Keratinocyte (primary cell): ENCODE measurements around the gene ENO4. TPM values are rescaled to one million over a fixed set of nuclear protein-coding genes. Genes with fewer than 3 reads are reported as not detected.

Experiments used
- DNase-seq: peaks from one replicate; pipeline ENCODE4 v3.0.0-alpha.2; 2011; ENCODE audit warnings: low read depth, missing footprints, low spot score
- FAIRE-seq: peaks from 2 replicates; lab custom pipeline; 2011; peaks lifted over from hg19 to GRCh38; lab: Jason Lieb, UNC
- H2AFZ ChIP-seq: 2 replicates; pipeline ENCODE4 v1.6.0; 2012; ENCODE audit warnings: low read length, control low read depth, inconsistent platforms; ENCODE audit not compliant: control insufficient read depth
- H3K27ac ChIP-seq: 2 replicates; pipeline ENCODE4 v1.5.1; 2011; ENCODE audit warnings: low read length; ENCODE audit not compliant: control insufficient read depth, insufficient read depth
- H3K27me3 ChIP-seq: 3 replicates; pipeline ENCODE4 v1.6.0; 2011; ENCODE audit warnings: low read length; ENCODE audit not compliant: control insufficient read depth, insufficient read depth; ENCODE audit errors: extremely low read depth
- H3K36me3 ChIP-seq, 2 experiments: 2 replicates in 1 of 2; 3 replicates in 1 of 2; pipeline ENCODE4 v1.5.1; 2011; ENCODE audit warnings: low read length in 2 of 2, mild to moderate bottlenecking in 1 of 2; ENCODE audit not compliant: control insufficient read depth in 2 of 2, insufficient read depth in 2 of 2; ENCODE audit errors: extremely low read depth in 1 of 2
- H3K4me1 ChIP-seq: 3 replicates; pipeline ENCODE4 v1.5.1; 2011; ENCODE audit warnings: low read length; ENCODE audit not compliant: control insufficient read depth, insufficient read depth; ENCODE audit errors: extremely low read depth
- H3K4me2 ChIP-seq: 3 replicates; pipeline ENCODE4 v1.6.0; 2011; ENCODE audit warnings: low read depth, low read length; ENCODE audit not compliant: control insufficient read depth, insufficient read depth; ENCODE audit errors: extremely low read depth
- H3K4me3 ChIP-seq, 3 experiments: fragments of 200-600 bp in 1 of 3; sonication (generic) in 1 of 3; 2 replicates in 2 of 3; 3 replicates in 1 of 3; pipeline ENCODE4 v1.5.1; 2011 to 2016; ENCODE audit warnings: low read length in 3 of 3, mild to moderate bottlenecking in 3 of 3, control low read depth in 2 of 3, inconsistent platforms in 1 of 3, low read depth in 1 of 3, mixed read lengths in 1 of 3, mixed run types in 1 of 3, moderate library complexity in 1 of 3; ENCODE audit not compliant: control insufficient read depth in 2 of 3, insufficient read depth in 2 of 3; ENCODE audit errors: extremely low read depth in 1 of 3
- H3K79me2 ChIP-seq: 2 replicates; pipeline ENCODE4 v1.6.0; 2012; ENCODE audit warnings: low read length; ENCODE audit not compliant: control insufficient read depth, insufficient read depth
- H3K9ac ChIP-seq: 3 replicates; pipeline ENCODE4 v1.6.0; 2011; ENCODE audit warnings: low read length; ENCODE audit not compliant: control insufficient read depth, insufficient read depth; ENCODE audit errors: extremely low read depth
- H3K9me1 ChIP-seq: 3 replicates; pipeline ENCODE4 v1.6.0; 2011; ENCODE audit warnings: low read length; ENCODE audit not compliant: control insufficient read depth, insufficient read depth; ENCODE audit errors: extremely low read depth
- H3K9me3 ChIP-seq: 2 replicates; pipeline ENCODE4 v1.5.1; 2012; ENCODE audit warnings: low read depth, low read length; ENCODE audit not compliant: control insufficient read depth
- H4K20me1 ChIP-seq: 3 replicates; pipeline ENCODE4 v1.6.0; 2011; ENCODE audit warnings: low read length; ENCODE audit not compliant: control insufficient read depth, insufficient read depth; ENCODE audit errors: extremely low read depth
- EZH2 ChIP-seq: IDR thresholded peaks from one replicate; pipeline ENCODE4 v1.6.1; 2012; ENCODE audit warnings: inconsistent platforms, mild to moderate bottlenecking, low read length, moderate library complexity
- dilution Hi-C: fragments of 300-500 bp; cut with MboI; formaldehyde crosslinking; loops from one replicate; pipeline ENCODE4 v1.7.0; 2020; ENCODE audit warnings: low sequenced_read_pairs; ENCODE audit not compliant: extremely low pct_ligation_motif_present
- polyA plus RNA-seq, 5 experiments: library from polyadenylated mRNA; depleted of rRNA in 3 of 5; stranded (reverse) in 3 of 5; stranded (forward) in 1 of 5; unstranded in 1 of 5; fragments of >200 nt; gene quantifications; 1 replicate in 1 of 5; 2 replicates in 3 of 5; 3 replicates in 1 of 5; pipeline versions ENCODE4 v1.2.1 to v1.2.3, GENCODE V29; 2011 to 2012; ENCODE audit warnings: missing spikeins in 2 of 5, low read depth in 1 of 5, low replicate concordance in 1 of 5
- TF ChIP-seq, protein P1 (sequence below), 3 experiments: IDR thresholded peaks in 1 of 3; conservative IDR thresholded peaks in 1 of 3; optimal IDR thresholded peaks in 1 of 3; 2 replicates in 2 of 3; 3 replicates in 1 of 3; pipeline versions ENCODE3 to v1.5.1; 2011; ENCODE audit warnings: low read length in 3 of 3, mild to moderate bottlenecking in 3 of 3, moderate library complexity in 2 of 3, control low read depth in 1 of 3, inconsistent platforms in 1 of 3; ENCODE audit not compliant: insufficient read depth in 2 of 3; ENCODE audit errors: extremely low read depth in 1 of 3

Gene ENO4
- polyA plus RNA-seq, 1 donor (not counting 4 experiments of a cell fraction or from before 2014, with no cell fraction given): 0.35 TPM

DNA sequence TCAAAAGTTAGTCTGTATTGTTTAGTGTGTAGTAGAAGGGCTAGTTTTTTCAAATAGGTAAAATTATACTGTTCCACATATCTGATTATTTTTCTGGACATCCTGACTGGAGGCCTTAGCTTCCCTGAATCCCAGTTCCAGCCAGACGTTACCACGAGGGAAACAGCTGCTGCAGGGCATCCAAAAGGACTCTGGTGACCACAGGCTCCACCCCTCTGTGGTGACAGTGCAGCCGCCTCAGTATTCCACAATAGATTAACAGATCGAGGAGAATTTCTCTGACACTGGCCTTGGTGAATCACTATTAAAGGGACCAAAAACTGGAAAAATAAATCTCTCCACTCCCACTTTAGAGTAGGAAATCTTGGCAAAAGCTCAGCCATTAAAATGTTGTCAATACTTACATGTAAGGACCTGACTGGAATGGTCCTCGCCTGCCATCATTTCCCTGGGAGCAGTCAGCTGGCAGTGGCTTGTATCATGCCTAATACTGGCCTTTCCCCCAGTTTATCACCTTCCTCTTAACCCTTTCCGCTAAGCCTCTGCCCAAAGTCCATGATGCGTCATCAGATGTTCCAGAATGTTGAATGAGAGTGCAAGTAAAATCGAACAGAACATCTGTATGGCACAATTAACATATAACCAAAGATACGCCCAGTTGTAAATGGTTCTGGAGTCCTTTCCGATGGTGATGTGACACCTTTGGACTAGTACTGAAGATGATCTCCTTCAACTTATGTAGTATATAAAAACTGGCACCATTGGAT is 31.6 kb downstream of the ENO4 start:
- H3K9me1 ChIP-seq: no peaks in the 10 kb centered on the region
- no peak for DNase-seq
- no peak for FAIRE-seq
- H3K27ac ChIP-seq: no peak overlapping the region
- no peaks in the 10 kb centered on the region for H3K4me1 ChIP-seq
- dilution Hi-C loops: no loop called here
- peaks cover 1 to 4% of the 10 kb centered on the region in 2 experiments for H3K36me3 ChIP-seq
- H4K20me1 ChIP-seq: no peaks in the 10 kb centered on the region
- H3K4me2 ChIP-seq: no peak overlapping the region
- TF ChIP-seq, protein P1, sequence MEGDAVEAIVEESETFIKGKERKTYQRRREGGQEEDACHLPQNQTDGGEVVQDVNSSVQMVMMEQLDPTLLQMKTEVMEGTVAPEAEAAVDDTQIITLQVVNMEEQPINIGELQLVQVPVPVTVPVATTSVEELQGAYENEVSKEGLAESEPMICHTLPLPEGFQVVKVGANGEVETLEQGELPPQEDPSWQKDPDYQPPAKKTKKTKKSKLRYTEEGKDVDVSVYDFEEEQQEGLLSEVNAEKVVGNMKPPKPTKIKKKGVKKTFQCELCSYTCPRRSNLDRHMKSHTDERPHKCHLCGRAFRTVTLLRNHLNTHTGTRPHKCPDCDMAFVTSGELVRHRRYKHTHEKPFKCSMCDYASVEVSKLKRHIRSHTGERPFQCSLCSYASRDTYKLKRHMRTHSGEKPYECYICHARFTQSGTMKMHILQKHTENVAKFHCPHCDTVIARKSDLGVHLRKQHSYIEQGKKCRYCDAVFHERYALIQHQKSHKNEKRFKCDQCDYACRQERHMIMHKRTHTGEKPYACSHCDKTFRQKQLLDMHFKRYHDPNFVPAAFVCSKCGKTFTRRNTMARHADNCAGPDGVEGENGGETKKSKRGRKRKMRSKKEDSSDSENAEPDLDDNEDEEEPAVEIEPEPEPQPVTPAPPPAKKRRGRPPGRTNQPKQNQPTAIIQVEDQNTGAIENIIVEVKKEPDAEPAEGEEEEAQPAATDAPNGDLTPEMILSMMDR (optimal IDR thresholded peaks at IDR 0.05 in 1 of 3, IDR thresholded peaks at IDR 0.05 in 1 of 3, conservative IDR thresholded peaks at IDR 0.05 in 1 of 3; ENCODE audit: extremely low read depth in 1 of 3, insufficient read depth in 2 of 3, low read length in 3 of 3): no peak
- no peak for TF ChIP-seq EZH2
- H3K9ac ChIP-seq: no peak overlapping the region
- H3K27me3 ChIP-seq: peaks cover 8% of the 10 kb centered on the region
- H3K9me3 ChIP-seq: no peaks in the 10 kb centered on the region
- no peak overlapping the region for H3K4me3 ChIP-seq
- H2AFZ ChIP-seq: no peak overlapping the region
- no peaks in the 10 kb centered on the region for H3K79me2 ChIP-seq

DNA sequence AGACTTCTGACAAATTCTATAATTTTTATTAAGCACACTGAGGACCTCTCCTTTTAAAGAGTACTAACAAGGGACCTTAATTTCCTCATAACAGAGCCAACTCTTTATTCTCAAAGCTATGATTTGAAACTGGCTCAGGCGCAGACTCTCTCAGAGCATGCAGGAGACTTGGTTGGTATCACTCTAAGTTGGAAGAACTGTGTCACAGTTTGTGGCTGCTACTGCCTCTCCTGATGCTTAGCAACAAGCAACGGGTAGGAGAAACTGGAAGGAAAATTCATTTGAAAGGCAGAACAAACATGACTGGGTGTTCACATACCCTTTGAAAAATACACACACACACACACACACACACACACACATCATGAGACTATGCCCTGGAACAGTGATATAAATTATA is 33.3 kb downstream of the ENO4 start:
- dilution Hi-C loops: no loop called here
- Histone ChIP-seq H3K79me2 (no peaks in the 10 kb centered on the region), H3K9me3 (no peaks in the 10 kb centered on the region), H4K20me1 (no peaks in the 10 kb centered on the region), H3K4me1 (no peaks in the 10 kb centered on the region), H3K4me3 (no peak overlapping the region), H3K9me1 (no peaks in the 10 kb centered on the region), H3K36me3 (peaks cover 3 to 6% of the 10 kb centered on the region in 2 experiments), H3K27me3 (peaks cover 7% of the 10 kb centered on the region), H3K27ac (no peak overlapping the region), H3K9ac (no peak overlapping the region), H2AFZ (no peak overlapping the region), H3K4me2 (no peak overlapping the region)
- DNase-seq: no peak
- TF ChIP-seq, protein P1 (optimal IDR thresholded peaks at IDR 0.05 in 1 of 3, IDR thresholded peaks at IDR 0.05 in 1 of 3, conservative IDR thresholded peaks at IDR 0.05 in 1 of 3; ENCODE audit: extremely low read depth in 1 of 3, insufficient read depth in 2 of 3, low read length in 3 of 3): no peak
- TF ChIP-seq EZH2: no peak
- FAIRE-seq: no peak
